Panc1 (cell line): Measurements from ENCODE around the gene HCN3. TPM values are rescaled to one million over a fixed set of nuclear protein-coding genes. Genes with fewer than 3 reads are reported as not detected.

ENCODE experiments used
- ATAC-seq: fragments of 200-7000 bp; cut with Tn5 transposase; 2 replicates; pipeline ENCODE4 v1.9.1; 2020; ENCODE audit warnings: mild to moderate bottlenecking, moderate library complexity
- BruUV-seq: library from RNA; stranded (reverse); fragments of 400-500 nt; replicated peaks from 2 replicates; lab custom pipeline; 2021; lab: Mats Ljungman, UMichigan
- CTCF ChIA-PET: fragments of 300-600 bp; sonication (Branson Sonifier 250); formaldehyde crosslinking; loops from one replicate; lab custom pipeline; 2022; ENCODE audit warnings: antibody characterized with exemption; lab: Charles Lee
- POLR2A ChIA-PET: fragments of 300-600 bp; sonication (Branson Sonifier 250); formaldehyde crosslinking; loops from one replicate; lab custom pipeline; 2022; ENCODE audit warnings: antibody characterized with exemption; lab: Charles Lee
- DNase-seq: peaks from one replicate; pipeline ENCODE4 v3.0.0-alpha.2; 2010; ENCODE audit warnings: low read depth, low spot score
- H3K27ac ChIP-seq: 2 replicates; pipeline ENCODE4 v1.5.1; 2011; ENCODE audit warnings: mild to moderate bottlenecking, low read length, inconsistent platforms
- H3K27me3 ChIP-seq: fragments of 200-500 bp; sonication (Bioruptor generic); 2 replicates; pipeline ENCODE4 v1.6.0; 2014; ENCODE audit warnings: low read length, inconsistent platforms; ENCODE audit not compliant: control insufficient read depth, insufficient read depth
- H3K36me3 ChIP-seq: fragments of 200-500 bp; sonication (Bioruptor generic); 2 replicates; pipeline ENCODE4 v1.5.1; 2014; ENCODE audit warnings: inconsistent platforms, mild to moderate bottlenecking, low read length, moderate library complexity; ENCODE audit not compliant: control insufficient read depth, insufficient read depth
- H3K4me1 ChIP-seq: 2 replicates; pipeline ENCODE4 v1.5.1; 2011; ENCODE audit warnings: inconsistent platforms, mild to moderate bottlenecking, low read length, moderate library complexity; ENCODE audit not compliant: control insufficient read depth, insufficient read depth
- H3K4me3 ChIP-seq, 2 experiments: 2 replicates each; pipeline ENCODE4 v1.5.1; 2011 to 2012; ENCODE audit warnings: low read depth in 2 of 2, low read length in 2 of 2, mild to moderate bottlenecking in 2 of 2, inconsistent platforms in 1 of 2, moderate library complexity in 1 of 2
- H3K9me3 ChIP-seq: fragments of 200-500 bp; sonication (Bioruptor generic); 2 replicates; pipeline ENCODE4 v1.5.1; 2014; ENCODE audit warnings: low read depth, mild to moderate bottlenecking, inconsistent platforms, low read length, moderate library complexity; ENCODE audit not compliant: control insufficient read depth, insufficient read depth
- CTCF ChIP-seq: fragments of 450-650 bp; IDR thresholded peaks from 2 replicates; pipeline ENCODE4 v1.5.1; 2017; ENCODE audit warnings: mild to moderate bottlenecking
- POLR2AphosphoS5 ChIP-seq: IDR thresholded peaks from 2 replicates; pipeline ENCODE4 v1.6.1; 2012; ENCODE audit warnings: mild to moderate bottlenecking, low read depth, low read length, moderate library complexity
- REST ChIP-seq, 2 experiments: IDR thresholded peaks; 2 replicates each; pipeline ENCODE4 v1.6.1; 2011 to 2012; ENCODE audit warnings: low read depth in 2 of 2, control low read depth in 1 of 2, low read length in 1 of 2, mild to moderate bottlenecking in 1 of 2, moderate library complexity in 1 of 2; ENCODE audit not compliant: insufficient read depth in 1 of 2
- SIN3A ChIP-seq: IDR thresholded peaks from 2 replicates; pipeline ENCODE4 v1.6.1; 2012; ENCODE audit warnings: low read depth, mild to moderate bottlenecking, low read length, moderate library complexity, borderline replicate concordance; ENCODE audit not compliant: insufficient read depth
- TCF7L2 ChIP-seq: IDR thresholded peaks from 2 replicates; pipeline ENCODE4 v1.6.1; 2011; ENCODE audit warnings: mild to moderate bottlenecking, low read depth, low read length, inconsistent platforms
- in situ Hi-C: cut with HindIII; loops from 2 replicates; pipeline ENCODE4 v1.10.0; 2016; ENCODE audit warnings: low sequenced_read_pairs, low pct_unique_long_range_greater_than_20kb
- intact Hi-C: fragments of 100-400 bp; cut with micrococcal nuclease; formaldehyde crosslinking; loops from one replicate; pipeline ENCODE4 v1.10.0; 2022; ENCODE audit not compliant: unreplicated experiment
- total RNA-seq: library from RNA; stranded (reverse); gene quantifications from one replicate; pipeline ENCODE4 v1.2.1, GENCODE V29; 2021; ENCODE audit not compliant: unreplicated experiment

Gene HCN3
- total RNA-seq, 1 experiment from 2014 or later: 7.8 TPM

DNA sequence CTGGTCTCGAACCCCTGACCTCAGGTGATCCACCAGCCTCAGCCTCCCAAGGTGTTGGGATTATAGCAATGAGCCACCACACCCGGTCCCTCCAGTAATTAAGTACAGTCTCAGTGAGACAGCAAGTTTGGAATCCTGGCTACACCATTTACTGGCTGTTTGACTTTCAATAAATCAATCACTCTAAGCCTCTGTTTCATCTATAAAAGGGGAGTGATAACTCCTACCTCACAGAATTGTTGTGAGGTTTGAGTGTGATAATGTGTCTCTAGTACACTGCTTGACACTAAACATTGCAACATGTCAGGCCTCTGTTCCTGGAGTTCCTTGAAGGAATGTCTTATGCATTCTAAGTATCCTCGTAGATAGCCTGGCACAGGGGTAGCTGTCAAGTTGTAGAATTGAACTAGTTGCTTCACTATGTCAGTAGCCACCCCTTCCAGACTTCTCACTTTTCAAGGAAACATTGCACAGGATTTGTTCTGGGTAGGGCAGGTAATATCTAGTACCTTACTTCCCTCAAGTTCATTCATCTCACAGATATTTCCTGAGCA lies 34.4 kb upstream of the HCN3 start:
- H3K4me1 ChIP-seq: peaks cover 24% of the 10 kb centered on the region

More for the DNA sequence above, 34.4 kb upstream of the HCN3 start:
- TF ChIP-seq TCF7L2: no peak
- TF ChIP-seq SIN3A: no peak
- no peak for TF ChIP-seq CTCF
- no peak for TF ChIP-seq POLR2AphosphoS5
- TF ChIP-seq REST (IDR thresholded peaks at IDR 0.05; ENCODE audit: insufficient read depth in 1 of 2, low read depth in 2 of 2, low read length in 1 of 2): no peak
- no peaks in the 10 kb centered on the region for H3K36me3 ChIP-seq
- ChIA-PET CTCF (no interaction called here), POLR2A (no interaction called here)
- no peaks in the 10 kb centered on the region for H3K9me3 ChIP-seq
- H3K27ac ChIP-seq: peak overlapping the region; percentile 95
- no peaks in the 10 kb centered on the region for H3K27me3 ChIP-seq
- ATAC-seq (no peak), DNase-seq (no peak)
- TSS peak; percentile 70 for BruUV-seq
- H3K4me3 ChIP-seq: peak overlapping the region; percentile 60 to 85
- in situ Hi-C loops: no loop called here
- intact Hi-C loops: no loop called here
